Osteoblast (primary cell): ENCODE data around the gene RAPGEF1. TPM values are rescaled to one million over a fixed set of nuclear protein-coding genes. Genes with fewer than 3 reads are reported as not detected.

Source experiments
- DNase-seq: peaks from one replicate; pipeline ENCODE4 v3.0.0; 2011; ENCODE audit warnings: low spot score, mixed read lengths; ENCODE audit not compliant: insufficient read length; ENCODE audit errors: missing footprints
- H2AFZ ChIP-seq: 2 replicates; pipeline ENCODE4 v1.6.0; 2011; ENCODE audit warnings: mild to moderate bottlenecking, low read length
- H3K27ac ChIP-seq: 2 replicates; pipeline ENCODE4 v1.5.1; 2011; ENCODE audit warnings: mild to moderate bottlenecking, low read depth, low read length, moderate library complexity
- H3K27me3 ChIP-seq: 2 replicates; pipeline ENCODE4 v1.6.0; 2012; ENCODE audit warnings: mild to moderate bottlenecking, control low read depth, inconsistent platforms, low read length, moderate library complexity; ENCODE audit not compliant: insufficient read depth
- H3K36me3 ChIP-seq: 2 replicates; pipeline ENCODE4 v1.5.1; 2011; ENCODE audit warnings: mild to moderate bottlenecking, low read length, control low read depth, moderate library complexity; ENCODE audit not compliant: insufficient read depth
- H3K4me1 ChIP-seq: 2 replicates; pipeline ENCODE4 v1.5.1; 2011; ENCODE audit warnings: mild to moderate bottlenecking, low read length, control low read depth, moderate library complexity; ENCODE audit not compliant: insufficient read depth
- H3K4me2 ChIP-seq: 2 replicates; pipeline ENCODE4 v1.6.0; 2011; ENCODE audit warnings: mild to moderate bottlenecking, low read length; ENCODE audit not compliant: insufficient read depth
- H3K4me3 ChIP-seq: fragments of 200-600 bp; sonication (generic); 3 replicates; pipeline ENCODE4 v1.5.1; 2012; ENCODE audit warnings: mild to moderate bottlenecking, low read length, inconsistent platforms; ENCODE audit not compliant: insufficient read depth
- H3K79me2 ChIP-seq: 2 replicates; pipeline ENCODE4 v1.6.0; 2012; ENCODE audit warnings: mild to moderate bottlenecking, low read length, control low read depth, inconsistent platforms; ENCODE audit not compliant: insufficient read depth
- H3K9me3 ChIP-seq: 2 replicates; pipeline ENCODE4 v1.5.1; 2011; ENCODE audit warnings: low read depth, low read length, control low read depth
- H4K20me1 ChIP-seq: 2 replicates; pipeline ENCODE4 v1.6.0; 2012; ENCODE audit warnings: mild to moderate bottlenecking, low read length, control low read depth; ENCODE audit not compliant: insufficient read depth
- CTCF ChIP-seq: IDR thresholded peaks from 2 replicates; pipeline ENCODE4 v1.5.1; 2011; ENCODE audit warnings: mild to moderate bottlenecking, low read depth, low read length, moderate library complexity; ENCODE audit errors: extremely low read depth
- total RNA-seq: library from RNA; depleted of rRNA; stranded (reverse); fragments of >200 nt; gene quantifications from 2 replicates; pipeline ENCODE4 v1.2.3, GENCODE V29; 2012

RAPGEF1 gene
- total RNA-seq, 1 donor = 34.7 TPM

GRCh38 chr9:131582056-131582455, 157.8 kb downstream of the RAPGEF1 start:
- no peak overlapping the region for H3K27ac ChIP-seq
- H2AFZ ChIP-seq = no peak overlapping the region
- H3K36me3 ChIP-seq = peaks cover 23% of the 10 kb centered on the region
- H3K4me2 ChIP-seq = no peak overlapping the region
- no peak for TF ChIP-seq CTCF
- H3K79me2 ChIP-seq = no peaks in the 10 kb centered on the region
- no peaks in the 10 kb centered on the region for H3K27me3 ChIP-seq
- no peaks in the 10 kb centered on the region for H4K20me1 ChIP-seq
- peak; percentile 18 for DNase-seq
- no peaks in the 10 kb centered on the region for H3K4me1 ChIP-seq
- H3K9me3 ChIP-seq = no peaks in the 10 kb centered on the region
- H3K4me3 ChIP-seq = no peak overlapping the region

GRCh38 chr9:131580358-131580757, 159.5 kb downstream of the RAPGEF1 start:
- H2AFZ ChIP-seq = no peak overlapping the region
- H3K9me3 ChIP-seq = no peaks in the 10 kb centered on the region
- no peak overlapping the region for H3K27ac ChIP-seq
- no peaks in the 10 kb centered on the region for H4K20me1 ChIP-seq
- no peak overlapping the region for H3K4me3 ChIP-seq
- H3K4me1 ChIP-seq = no peaks in the 10 kb centered on the region
- no peak for TF ChIP-seq CTCF
- no peaks in the 10 kb centered on the region for H3K27me3 ChIP-seq
- no peak overlapping the region for H3K4me2 ChIP-seq
- no peaks in the 10 kb centered on the region for H3K79me2 ChIP-seq
- peak; percentile 19 for DNase-seq
- peaks cover 21% of the 10 kb centered on the region for H3K36me3 ChIP-seq

- Histone ChIP-seq H3K36me3 (peaks cover 16% of the 10 kb centered on the region), H3K79me2 (no peaks in the 10 kb centered on the region), H3K4me3 (no peak overlapping the region), H3K27me3 (no peaks in the 10 kb centered on the region), H4K20me1 (no peaks in the 10 kb centered on the region), H3K4me1 (no peaks in the 10 kb centered on the region), H3K4me2 (no peak overlapping the region), H2AFZ (no peak overlapping the region), H3K27ac (no peak overlapping the region), H3K9me3 (no peaks in the 10 kb centered on the region)
- peak; percentile 47 for DNase-seq
- TF ChIP-seq CTCF = no peak
These were observed 160.1 kb downstream of the RAPGEF1 start for GRCh38 chr9:131579789-131580211.

GRCh38 chr9:131578731-131579504, 161.0 kb downstream of the RAPGEF1 start:
- no peaks in the 10 kb centered on the region for H3K27me3 ChIP-seq
- no peak overlapping the region for H2AFZ ChIP-seq
- H3K4me2 ChIP-seq = no peak overlapping the region
- H3K9me3 ChIP-seq = no peaks in the 10 kb centered on the region
- H3K4me3 ChIP-seq = no peak overlapping the region
- no peak for TF ChIP-seq CTCF
- no peaks in the 10 kb centered on the region for H3K79me2 ChIP-seq
- peaks cover 8% of the 10 kb centered on the region for H3K36me3 ChIP-seq
- no peak overlapping the region for H3K27ac ChIP-seq
- no peaks in the 10 kb centered on the region for H4K20me1 ChIP-seq
- no peaks in the 10 kb centered on the region for H3K4me1 ChIP-seq
- peak; percentile 56 for DNase-seq
